Spleen (tissue), 7 donors: ENCODE data around the gene FBXW8.

Experiments used
- CTCF ChIP-seq, 11 experiments: fragments of 200-600 bp in 7 of 11; fragments of 450-650 bp in 4 of 11; sonication (generic) in 4 of 11; IDR thresholded peaks in 8 of 11; conservative IDR thresholded peaks in 3 of 11; 1 replicate in 7 of 11; 2 replicates in 4 of 11; pipeline versions ENCODE4 v1.4.0 to v1.8.0; 2016 to 2021; ENCODE audit warnings: antibody characterized with exemption in 11 of 11, inconsistent platforms in 4 of 11, mild to moderate bottlenecking in 1 of 11
- POLR2A ChIP-seq, 3 donors: fragments of 450-650 bp; IDR thresholded peaks; one replicate each; pipeline ENCODE4 v1.5.1; 2017; ENCODE audit warnings: antibody characterized with exemption in 3 of 3, mild to moderate bottlenecking in 1 of 3
- POLR2AphosphoS5 ChIP-seq, 3 donors: sonication (generic); formaldehyde crosslinking; IDR thresholded peaks; one replicate each; pipeline ENCODE4 v1.5.1; 2017; ENCODE audit warnings: antibody characterized with exemption in 3 of 3
- donor health status: DM: no; HTN: no; CAD: no; lungs with moderate emphysema.
- donor health status: DM: no; HTN: no; CAD: no.
- donor health status: DM: no; HTN: no; CAD: no.

- TF ChIP-seq POLR2A (IDR thresholded peaks at IDR 0.05) = no peak
- TF ChIP-seq CTCF (IDR thresholded peaks at IDR 0.05 in 8 of 11, conservative IDR thresholded peaks at IDR 0.05 in 3 of 11) = no peak
- TF ChIP-seq POLR2AphosphoS5 (IDR thresholded peaks at IDR 0.05) = no peak
These were observed 13.3 kb upstream of the FBXW8 start for GRCh38 chr12:116897476-116897875.
